Effector memory CD8-positive, alpha-beta T cell (primary cell): ENCODE measurements around the gene SLC16A13.
A peak's percentile ranks its signal among the peaks of the same experiment; 100 is the strongest.

Experiments used
- ATAC-seq: fragments of 150-1000 bp; cut with Tn5 transposase; replicated peaks from 2 replicates; pipeline ENCODE4 v1.10.0; 2021; ENCODE audit warnings: mild to moderate bottlenecking, moderate library complexity
- DNase-seq, 3 experiments: peaks; one replicate each; pipeline ENCODE4 v3.0.0; 2021
- H3K27ac Mint-ChIP-seq, 2 donors: one replicate each; pipeline ENCODE4 v1.8.0; 2022; ENCODE audit warnings: mild to moderate bottlenecking in 2 of 2, mixed read lengths in 2 of 2, moderate library complexity in 2 of 2
- H3K27me3 Mint-ChIP-seq, 2 donors: one replicate each; pipeline ENCODE4 v1.8.0; 2022; ENCODE audit warnings: mixed read lengths in 2 of 2
- H3K36me3 Mint-ChIP-seq: one replicate; pipeline ENCODE4 v1.8.0; 2022; ENCODE audit warnings: mild to moderate bottlenecking, moderate library complexity, mixed read lengths; ENCODE audit not compliant: insufficient read depth
- H3K4me1 Mint-ChIP-seq, 2 donors: one replicate each; pipeline ENCODE4 v1.8.0; 2022; ENCODE audit warnings: low read depth in 2 of 2, mixed read lengths in 2 of 2
- H3K4me3 Mint-ChIP-seq, 2 donors: one replicate each; pipeline ENCODE4 v1.8.0; 2022; ENCODE audit warnings: mild to moderate bottlenecking in 2 of 2, mixed read lengths in 2 of 2, moderate library complexity in 2 of 2
- H3K9me3 Mint-ChIP-seq, 2 donors: one replicate each; pipeline ENCODE4 v1.8.0; 2022; ENCODE audit warnings: mixed read lengths in 2 of 2

The SLC16A13 gene

DNA sequence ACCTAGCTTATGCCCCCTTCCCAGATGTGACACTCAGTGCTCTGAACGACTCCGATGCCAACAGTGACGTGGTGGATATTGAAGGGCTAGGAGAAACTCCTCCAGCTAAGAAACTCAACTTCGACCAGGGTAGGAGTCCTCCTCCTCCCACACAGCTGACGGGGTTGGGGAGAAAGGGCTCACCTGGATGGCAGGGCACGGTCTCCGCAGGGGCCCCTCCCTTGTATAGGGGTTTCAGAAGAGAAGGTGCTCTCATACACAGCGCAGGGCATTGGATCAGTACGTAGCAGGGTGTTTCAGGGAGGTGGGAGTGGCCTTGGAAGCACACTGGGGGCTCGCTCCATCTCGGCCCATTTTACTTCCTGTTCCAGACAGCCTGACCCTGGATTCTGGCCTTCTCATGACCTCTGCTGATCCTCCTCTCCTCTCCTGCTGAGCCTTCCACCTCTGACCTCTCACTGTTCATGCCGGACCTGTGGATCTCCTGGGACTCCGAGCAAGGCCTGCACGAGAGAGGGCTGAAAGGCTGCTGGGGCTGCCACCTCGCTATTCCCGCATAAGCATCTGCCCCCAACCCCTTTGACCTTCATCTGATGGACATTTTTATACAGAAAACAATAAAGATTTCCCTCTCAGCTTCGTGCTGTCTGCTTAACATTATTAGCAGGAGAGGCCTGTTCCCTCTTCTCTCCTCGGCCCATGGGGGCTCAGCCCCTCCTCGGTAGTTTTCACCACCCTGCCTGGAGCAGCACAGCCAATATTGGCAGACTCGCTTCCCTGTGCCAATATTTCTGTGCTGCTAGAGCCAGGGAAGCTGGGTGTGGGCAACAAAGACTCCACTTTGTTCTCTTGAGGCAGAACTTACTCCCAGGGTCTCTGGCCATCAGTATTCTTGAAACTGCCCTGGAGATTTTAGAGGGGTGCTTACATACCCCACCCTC lies 18.7 kb upstream of the SLC16A13 start:
- Mint-ChIP-seq H3K4me3 (peak overlapping the region; percentile 59 to 97), H3K36me3 (peaks cover 57% of the 10 kb centered on the region), H3K9me3 (no peaks in the 10 kb centered on the region), H3K27me3 (no peaks in the 10 kb centered on the region), H3K4me1 (peaks cover 55 to 63% of the 10 kb centered on the region in 2 donors), H3K27ac (peak overlapping the region; percentile 97 to 100)
- DNase-seq (no peak), ATAC-seq (no peak)

DNA sequence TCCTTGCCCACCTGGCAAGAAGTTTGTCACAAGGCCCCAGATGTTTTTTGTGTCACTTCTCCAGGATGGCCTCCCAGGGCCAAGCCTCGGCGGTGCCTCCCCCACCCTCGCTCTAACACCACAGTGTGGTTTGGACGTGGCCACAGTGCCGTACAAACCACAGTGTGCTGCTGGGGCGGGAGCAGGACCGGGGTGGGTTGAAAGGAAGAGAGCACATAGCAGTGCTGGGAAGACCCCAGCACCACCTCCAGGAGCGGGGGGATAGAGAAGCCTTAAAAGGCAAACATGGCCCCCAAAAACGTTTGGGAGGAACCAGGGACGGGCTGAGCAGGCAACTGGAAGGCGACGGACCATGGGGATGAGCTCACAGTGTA lies 18.0 kb upstream of the SLC16A13 start:
- ATAC-seq (no peak), DNase-seq (no peak)
- H3K4me1 Mint-ChIP-seq, result peaks cover 58 to 67% of the 10 kb centered on the region in 2 donors
- peak overlapping the region; percentile 82 to 100 for H3K27ac Mint-ChIP-seq
- H3K36me3 Mint-ChIP-seq, result peaks cover 50% of the 10 kb centered on the region
- H3K4me3 Mint-ChIP-seq, result peak overlapping the region; percentile 56 to 59
- H3K9me3 Mint-ChIP-seq, result no peaks in the 10 kb centered on the region
- H3K27me3 Mint-ChIP-seq, result no peaks in the 10 kb centered on the region

DNA sequence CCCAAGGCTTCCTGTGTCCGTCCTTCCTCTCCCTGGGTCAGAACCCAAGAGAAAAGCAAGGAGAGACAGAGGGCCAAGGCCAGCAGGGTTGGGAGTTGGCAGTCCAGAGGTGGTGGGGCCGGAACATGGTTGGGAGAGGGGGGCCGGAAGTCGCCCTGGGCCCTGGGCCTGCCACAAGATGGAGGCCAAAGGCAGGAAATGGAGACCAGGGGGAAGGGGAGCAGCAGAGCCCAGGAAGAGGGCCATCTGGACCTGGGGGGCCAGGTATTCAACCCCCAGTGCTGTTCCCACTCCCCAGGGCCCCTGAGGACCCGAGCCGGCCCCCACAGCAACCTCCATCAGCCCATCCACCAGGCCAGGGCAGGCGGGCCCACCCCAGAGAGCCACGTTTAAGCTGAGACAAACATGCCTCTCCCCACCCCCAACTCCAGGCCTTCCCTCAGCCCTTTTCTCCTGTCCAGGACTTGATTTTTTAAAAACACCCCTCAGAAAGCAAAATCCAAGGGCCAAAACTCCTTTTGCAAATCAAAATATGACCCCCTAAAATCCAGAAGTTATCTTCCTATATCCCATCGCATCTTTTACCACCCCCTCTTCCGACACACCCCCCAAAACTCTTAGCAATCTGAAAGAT lies 17.4 kb upstream of the SLC16A13 start:
- Mint-ChIP-seq H3K36me3 (peaks cover 46% of the 10 kb centered on the region), H3K27me3 (no peaks in the 10 kb centered on the region), H3K27ac (no peak overlapping the region), H3K4me1 (peaks cover 59 to 67% of the 10 kb centered on the region in 2 donors), H3K9me3 (no peaks in the 10 kb centered on the region), H3K4me3 (peak overlapping the region in 1 of 2 donors; percentile 56)
- no peak for DNase-seq
- no peak for ATAC-seq

DNA sequence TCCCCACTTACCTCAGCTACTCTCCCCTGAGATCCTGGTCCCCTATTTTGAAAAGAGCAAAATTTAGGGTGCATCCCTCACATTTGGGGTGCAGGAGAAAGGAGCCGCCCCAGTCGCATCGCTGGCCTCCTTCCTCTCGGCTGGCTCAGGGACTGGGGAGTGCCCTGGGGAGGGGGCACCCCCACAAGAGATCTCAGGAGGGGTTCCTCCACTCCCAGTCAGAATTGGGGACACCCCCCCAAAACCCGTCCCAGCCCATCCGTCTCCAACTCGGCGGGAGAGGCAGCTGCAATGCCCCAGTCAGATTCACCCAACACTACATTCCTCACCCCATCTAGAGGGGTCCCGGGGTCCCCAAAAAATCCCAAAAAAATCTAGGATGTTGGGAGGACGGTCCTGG lies 16.4 kb upstream of the SLC16A13 start:
- DNase-seq (no peak), ATAC-seq (no peak)
- Mint-ChIP-seq H3K27me3 (no peaks in the 10 kb centered on the region), H3K4me1 (peaks cover 59 to 62% of the 10 kb centered on the region in 2 donors), H3K36me3 (peaks cover 43% of the 10 kb centered on the region), H3K27ac (no peak overlapping the region), H3K4me3 (no peak overlapping the region), H3K9me3 (no peaks in the 10 kb centered on the region)

DNA sequence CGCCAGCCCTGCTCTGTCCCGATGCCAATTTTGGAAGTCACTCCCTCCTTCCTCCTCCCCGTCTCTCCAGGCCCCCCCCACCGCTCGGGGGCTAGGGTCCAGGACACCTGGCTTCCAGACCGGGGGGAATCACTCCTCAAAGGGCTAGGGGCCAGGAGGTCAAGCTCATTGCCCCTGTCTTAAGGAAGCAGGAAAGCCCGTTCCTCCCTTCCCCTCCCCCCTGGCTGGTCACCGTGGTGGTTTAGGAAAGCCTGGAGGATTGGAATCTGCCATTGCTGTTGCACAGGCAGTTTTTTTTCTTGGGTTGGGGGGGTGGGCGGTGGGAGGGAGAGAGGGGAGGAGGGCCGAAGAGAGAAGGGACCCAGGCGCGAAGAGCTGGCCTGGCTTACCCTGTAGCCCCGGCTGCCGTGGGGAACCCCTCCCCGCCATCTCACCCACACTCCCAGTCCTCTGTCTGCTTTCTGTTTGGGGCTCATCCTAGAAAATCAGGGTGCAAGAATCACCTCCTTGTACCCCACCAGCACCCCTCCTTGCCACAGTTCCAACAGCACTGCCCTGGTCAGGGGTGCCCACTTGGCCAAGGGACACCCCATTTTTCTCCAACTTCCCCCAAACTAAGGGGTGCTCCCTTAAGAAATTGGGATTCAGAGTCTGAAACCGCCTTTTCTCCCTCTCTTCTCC lies 15.8 kb upstream of the SLC16A13 start:
- ATAC-seq (no peak), DNase-seq (no peak)
- H3K4me1 Mint-ChIP-seq, result peaks cover 61 to 62% of the 10 kb centered on the region in 2 donors
- H3K36me3 Mint-ChIP-seq, result peaks cover 37% of the 10 kb centered on the region
- no peak overlapping the region for H3K4me3 Mint-ChIP-seq
- H3K9me3 Mint-ChIP-seq, result no peaks in the 10 kb centered on the region
- H3K27me3 Mint-ChIP-seq, result no peaks in the 10 kb centered on the region
- H3K27ac Mint-ChIP-seq, result no peak overlapping the region

DNA sequence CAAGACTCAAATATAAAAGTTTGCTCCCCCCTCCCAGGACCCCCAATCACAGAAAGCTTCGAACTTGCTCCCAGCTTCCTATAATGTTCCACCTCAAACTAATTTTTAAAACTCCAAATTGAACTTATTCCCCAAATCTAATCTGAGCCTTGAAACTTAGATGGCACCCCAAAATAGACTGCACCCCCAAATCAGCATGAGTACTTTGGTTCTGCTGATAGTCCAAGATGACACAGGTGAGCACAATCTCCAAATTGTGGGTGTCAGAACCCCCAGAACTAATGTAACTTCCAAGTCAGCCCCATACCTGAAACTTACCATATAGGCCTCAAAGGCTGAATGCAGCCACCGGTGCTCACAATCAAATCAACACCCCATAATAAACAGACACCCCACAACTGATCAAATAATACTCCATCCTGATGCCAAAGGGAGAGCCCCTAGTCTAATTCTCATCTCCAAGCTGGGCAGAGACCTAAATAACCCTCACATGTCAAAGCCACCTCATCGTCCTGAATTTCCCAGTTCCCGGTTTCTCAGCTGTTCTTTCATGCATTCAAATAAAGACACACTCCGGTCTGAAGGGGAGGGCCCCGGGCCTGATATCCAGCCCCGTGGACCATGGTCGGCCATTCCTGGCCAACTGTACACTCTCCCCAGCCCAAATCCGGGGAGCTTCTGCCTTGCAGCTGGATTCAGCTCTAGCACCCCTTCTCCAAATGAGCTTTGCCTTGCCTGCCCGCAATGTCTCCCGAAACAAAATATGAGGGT lies 14.7 kb upstream of the SLC16A13 start:
- no peak for DNase-seq
- Mint-ChIP-seq H3K9me3 (no peaks in the 10 kb centered on the region), H3K27me3 (no peaks in the 10 kb centered on the region), H3K36me3 (peaks cover 27% of the 10 kb centered on the region), H3K4me3 (peak overlapping the region in 1 of 2 donors; percentile 83), H3K4me1 (peaks cover 52 to 53% of the 10 kb centered on the region in 2 donors), H3K27ac (peak overlapping the region; percentile 89 to 92)
- ATAC-seq, result no peak

DNA sequence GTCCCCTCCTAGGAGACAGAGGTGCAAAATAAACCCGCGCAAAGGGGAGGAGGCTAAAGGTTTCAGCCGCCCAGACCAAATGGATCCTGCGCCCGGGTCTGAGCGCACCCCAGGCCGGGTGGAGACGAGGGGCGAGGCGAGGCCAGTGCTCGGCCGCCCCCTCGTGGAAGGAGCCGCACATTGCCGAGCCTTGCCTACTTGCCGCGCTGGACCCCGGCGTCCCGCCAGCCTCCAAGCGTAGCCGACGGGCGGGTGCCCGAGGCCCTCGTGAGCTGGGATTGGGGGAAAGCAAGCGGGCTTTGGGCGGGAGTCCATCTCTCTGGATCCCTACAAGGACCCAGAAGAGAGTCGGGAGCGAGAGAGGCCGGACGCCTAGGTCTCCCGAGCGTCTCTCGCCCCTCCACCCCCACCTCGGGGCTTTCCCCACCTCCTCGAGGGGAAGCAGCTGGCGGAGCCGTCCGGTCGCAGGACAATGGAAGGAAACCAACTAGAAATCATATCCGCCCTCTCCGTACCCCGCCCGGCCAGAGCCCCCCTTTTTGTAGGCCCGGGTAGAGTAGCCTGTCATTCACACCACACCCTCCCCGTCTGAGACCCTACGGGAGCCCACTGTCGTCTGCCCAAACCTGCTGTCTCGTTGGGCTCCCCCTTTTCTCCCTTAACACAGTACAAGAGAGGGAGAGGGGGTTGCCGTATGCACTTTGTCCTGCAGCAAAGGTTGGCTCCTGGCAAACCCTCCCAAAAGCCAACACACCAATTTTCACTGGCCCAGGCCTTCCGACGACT lies 13.6 kb upstream of the SLC16A13 start:
- H3K4me3 Mint-ChIP-seq, result peak overlapping the region; percentile 72 to 83
- peaks cover 43 to 48% of the 10 kb centered on the region in 2 donors for H3K4me1 Mint-ChIP-seq
- H3K9me3 Mint-ChIP-seq, result no peaks in the 10 kb centered on the region
- peak overlapping the region; percentile 89 to 92 for H3K27ac Mint-ChIP-seq
- DNase-seq (peak; percentile 72 to 81 (median 80)), ATAC-seq (peak; percentile 63)
- no peaks in the 10 kb centered on the region for H3K27me3 Mint-ChIP-seq
- H3K36me3 Mint-ChIP-seq, result peaks cover 28% of the 10 kb centered on the region

DNA sequence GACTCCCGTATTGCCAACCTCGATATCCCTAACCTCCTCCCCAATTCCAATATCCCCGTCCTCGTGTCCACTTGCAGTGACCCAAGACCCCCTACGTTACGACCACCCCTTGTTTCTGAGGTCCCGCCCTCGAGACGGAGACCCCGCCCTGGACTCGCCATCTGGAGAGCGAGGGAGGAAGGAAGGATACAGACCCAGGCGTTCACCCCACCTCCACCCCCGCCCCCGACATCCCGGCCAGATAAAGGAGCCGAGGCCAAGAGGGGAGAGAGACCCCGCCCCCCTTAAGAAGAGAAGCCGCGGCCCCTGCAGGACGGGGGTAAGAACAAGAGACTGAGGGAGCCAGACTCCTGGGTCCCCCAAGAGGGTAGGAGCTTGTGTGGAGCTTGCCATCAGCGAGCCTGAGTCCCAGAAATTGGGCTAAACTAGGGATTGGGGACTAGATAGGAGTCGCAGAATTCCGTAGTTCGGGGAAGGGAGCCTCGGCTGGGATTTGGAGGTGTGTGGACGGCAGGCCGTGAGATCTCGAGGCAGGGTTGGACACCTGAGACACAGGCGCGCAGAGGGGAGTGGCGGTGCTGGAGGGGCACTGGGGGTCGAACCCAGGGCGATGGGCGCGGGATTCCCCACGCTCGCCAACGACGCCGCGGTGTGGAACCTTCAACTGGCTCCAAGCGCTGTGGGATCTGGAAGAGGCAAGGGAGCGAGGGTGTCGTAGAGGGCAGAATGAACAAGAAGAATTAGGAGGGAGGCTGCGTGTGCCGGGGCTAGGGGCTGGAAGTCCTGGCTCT lies 12.8 kb upstream of the SLC16A13 start, which contains the start of gene BCL6B:
BCL6B (plus strand) TSS at position 270 of the 791 bp plus-strand sequence. CDS start 622 bp downstream, outside the sequence.
- peak within 1 kb of the TSS; percentile 72 to 83 for H3K4me3 Mint-ChIP-seq
- ATAC-seq, result no peak
- peaks cover 25% of the 10 kb centered on the region for H3K36me3 Mint-ChIP-seq
- peak within 1 kb of the TSS; percentile 89 to 92 for H3K27ac Mint-ChIP-seq
- no peak for DNase-seq
- no peaks in the 10 kb centered on the region for H3K27me3 Mint-ChIP-seq
- H3K4me1 Mint-ChIP-seq, result peaks cover 35 to 40% of the 10 kb centered on the region in 2 donors
- no peaks in the 10 kb centered on the region for H3K9me3 Mint-ChIP-seq

DNA sequence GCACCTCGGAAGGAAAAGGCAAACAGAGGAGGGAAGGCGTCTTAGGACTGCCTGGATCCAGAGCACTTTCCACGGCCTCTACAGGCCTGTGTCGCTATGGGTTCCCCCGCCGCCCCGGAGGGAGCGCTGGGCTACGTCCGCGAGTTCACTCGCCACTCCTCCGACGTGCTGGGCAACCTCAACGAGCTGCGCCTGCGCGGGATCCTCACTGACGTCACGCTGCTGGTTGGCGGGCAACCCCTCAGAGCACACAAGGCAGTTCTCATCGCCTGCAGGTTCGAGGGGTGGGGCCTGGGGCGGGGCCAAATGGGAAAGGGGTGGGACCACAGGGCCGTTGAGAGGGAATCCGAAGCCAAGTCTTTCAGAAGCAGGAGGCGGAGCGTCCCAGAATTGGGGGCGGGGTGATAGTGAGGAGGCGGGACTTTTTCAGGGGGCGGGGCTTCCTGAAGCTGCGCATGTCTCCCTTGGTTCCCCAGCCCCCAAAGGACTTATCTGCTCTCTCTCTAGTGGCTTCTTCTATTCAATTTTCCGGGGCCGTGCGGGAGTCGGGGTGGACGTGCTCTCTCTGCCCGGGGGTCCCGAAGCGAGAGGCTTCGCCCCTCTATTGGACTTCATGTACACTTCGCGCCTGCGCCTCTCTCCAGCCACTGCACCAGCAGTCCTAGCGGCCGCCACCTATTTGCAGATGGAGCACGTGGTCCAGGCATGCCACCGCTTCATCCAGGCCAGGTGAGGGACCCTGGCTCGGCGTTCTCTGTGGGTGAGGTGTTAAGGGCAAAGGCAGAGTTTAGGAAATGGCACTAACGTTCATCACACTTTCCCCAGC lies 12.0 kb upstream of the SLC16A13 start:
- Mint-ChIP-seq H3K27ac (peak overlapping the region; percentile 89 to 92), H3K27me3 (no peaks in the 10 kb centered on the region), H3K4me1 (peaks cover 32 to 37% of the 10 kb centered on the region in 2 donors), H3K36me3 (peaks cover 22% of the 10 kb centered on the region), H3K9me3 (no peaks in the 10 kb centered on the region), H3K4me3 (peak overlapping the region; percentile 72 to 83)
- DNase-seq (peak; percentile 96 to 98 (median 98)), ATAC-seq (peak; percentile 78)

DNA sequence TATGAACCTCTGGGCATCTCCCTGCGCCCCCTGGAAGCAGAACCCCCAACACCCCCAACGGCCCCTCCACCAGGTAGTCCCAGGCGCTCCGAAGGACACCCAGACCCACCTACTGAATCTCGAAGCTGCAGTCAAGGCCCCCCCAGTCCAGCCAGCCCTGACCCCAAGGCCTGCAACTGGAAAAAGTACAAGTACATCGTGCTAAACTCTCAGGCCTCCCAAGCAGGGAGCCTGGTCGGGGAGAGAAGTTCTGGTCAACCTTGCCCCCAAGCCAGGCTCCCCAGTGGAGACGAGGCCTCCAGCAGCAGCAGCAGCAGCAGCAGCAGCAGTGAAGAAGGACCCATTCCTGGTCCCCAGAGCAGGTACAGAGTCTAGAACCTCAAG lies 11.4 kb upstream of the SLC16A13 start:
- peaks cover 35 to 43% of the 10 kb centered on the region in 2 donors for H3K4me1 Mint-ChIP-seq
- no peak for ATAC-seq
- no peaks in the 10 kb centered on the region for H3K9me3 Mint-ChIP-seq
- H3K4me3 Mint-ChIP-seq, result peak overlapping the region in 1 of 2 donors; percentile 31
- peaks cover 19% of the 10 kb centered on the region for H3K36me3 Mint-ChIP-seq
- H3K27ac Mint-ChIP-seq, result peak overlapping the region; percentile 52 to 92
- H3K27me3 Mint-ChIP-seq, result no peaks in the 10 kb centered on the region
- no peak for DNase-seq

DNA sequence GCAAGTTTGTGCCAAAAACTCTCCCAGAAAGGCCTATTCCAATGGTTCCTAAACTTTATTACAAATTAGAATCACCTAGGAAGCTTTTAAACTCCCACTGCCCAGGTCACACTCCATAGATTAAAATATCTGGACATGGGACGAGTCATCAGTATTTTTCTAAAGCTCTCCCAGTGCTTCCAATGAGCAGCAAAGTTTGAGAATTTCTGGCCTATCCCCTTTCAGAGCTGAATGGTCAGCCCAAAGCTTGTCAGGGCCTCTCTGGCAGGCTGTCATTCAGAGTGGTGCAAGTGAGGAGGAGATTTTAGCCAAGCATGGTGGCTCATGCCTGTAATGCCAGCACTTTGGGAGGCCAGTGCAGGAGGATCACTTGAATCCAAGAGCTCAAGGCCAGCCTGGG lies 10.6 kb upstream of the SLC16A13 start:
- DNase-seq (no peak), ATAC-seq (no peak)
- no peaks in the 10 kb centered on the region for H3K27me3 Mint-ChIP-seq
- peaks cover 19% of the 10 kb centered on the region for H3K36me3 Mint-ChIP-seq
- H3K9me3 Mint-ChIP-seq, result no peaks in the 10 kb centered on the region
- H3K4me3 Mint-ChIP-seq, result no peak overlapping the region
- peak overlapping the region; percentile 52 to 73 for H3K27ac Mint-ChIP-seq
- peaks cover 43 to 51% of the 10 kb centered on the region in 2 donors for H3K4me1 Mint-ChIP-seq
